Osteocyte (in vitro differentiated cells): ENCODE measurements around the gene KRTAP2-2. TPM values are rescaled to one million over a fixed set of nuclear protein-coding genes. Genes with fewer than 3 reads are reported as not detected.

Source experiments
- DNase-seq: peaks from one replicate; pipeline ENCODE4 v3.0.0; 2021; ENCODE audit warnings: mixed read lengths; ENCODE audit not compliant: unreplicated experiment; ENCODE audit errors: extremely low spot score
- H3K27ac Mint-ChIP-seq: one replicate; pipeline ENCODE4 v1.8.0; 2021; ENCODE audit warnings: mild to moderate bottlenecking, mixed read lengths; ENCODE audit not compliant: unreplicated experiment
- H3K27me3 Mint-ChIP-seq: one replicate; pipeline ENCODE4 v1.8.0; 2021; ENCODE audit warnings: mixed read lengths; ENCODE audit not compliant: unreplicated experiment
- H3K36me3 Mint-ChIP-seq: one replicate; pipeline ENCODE4 v1.8.0; 2021; ENCODE audit warnings: mixed read lengths; ENCODE audit not compliant: unreplicated experiment
- H3K4me1 Mint-ChIP-seq: one replicate; pipeline ENCODE4 v1.8.0; 2021; ENCODE audit warnings: mixed read lengths; ENCODE audit not compliant: unreplicated experiment
- H3K4me3 Mint-ChIP-seq: one replicate; pipeline ENCODE4 v1.8.0; 2021; ENCODE audit warnings: mild to moderate bottlenecking, moderate library complexity, mixed read lengths; ENCODE audit not compliant: unreplicated experiment
- H3K9me3 Mint-ChIP-seq: one replicate; pipeline ENCODE4 v1.8.0; 2021; ENCODE audit warnings: mixed read lengths; ENCODE audit not compliant: unreplicated experiment
- total RNA-seq: library from RNA; stranded (reverse); gene quantifications from 2 replicates; pipeline ENCODE4 v1.2.1, GENCODE V29; 2021
- TF ChIP-seq, protein P1 (sequence below): fragments of 200-600 bp; sonication (generic); IDR thresholded peaks from 2 replicates; pipeline ENCODE4 v1.5.0; 2021; ENCODE audit warnings: antibody characterized with exemption, mild to moderate bottlenecking, moderate library complexity

KRTAP2-2 gene
- total RNA-seq, 1 donor from 2014 or later = not detected

DNA sequence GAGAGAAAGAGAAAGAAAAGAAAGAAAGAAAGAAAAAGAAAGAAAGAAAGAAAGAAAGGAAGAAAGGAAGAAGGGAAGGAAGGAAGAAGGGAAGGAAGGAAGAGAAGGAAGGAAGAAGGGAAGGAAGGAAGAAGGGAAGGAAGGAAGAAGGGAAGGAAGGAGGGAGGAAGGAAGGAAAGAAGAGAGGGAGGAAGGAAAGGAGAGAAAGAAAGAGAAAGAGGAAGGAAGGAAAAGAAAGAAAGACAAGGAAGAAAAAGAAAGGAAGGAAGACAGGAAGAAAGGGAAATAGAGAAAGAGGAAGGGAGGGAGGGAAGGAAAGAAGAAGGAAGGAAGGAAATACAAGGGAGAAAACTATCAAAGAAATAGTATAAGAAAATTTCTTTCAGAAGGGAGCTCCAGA lies 21.8 kb upstream of the KRTAP2-2 start:
- Mint-ChIP-seq H3K27ac (no peak overlapping the region), H3K4me1 (no peaks in the 10 kb centered on the region), H3K9me3 (peaks cover 3% of the 10 kb centered on the region), H3K36me3 (no peaks in the 10 kb centered on the region), H3K27me3 (no peaks in the 10 kb centered on the region), H3K4me3 (no peak overlapping the region)
- TF ChIP-seq, protein P1, sequence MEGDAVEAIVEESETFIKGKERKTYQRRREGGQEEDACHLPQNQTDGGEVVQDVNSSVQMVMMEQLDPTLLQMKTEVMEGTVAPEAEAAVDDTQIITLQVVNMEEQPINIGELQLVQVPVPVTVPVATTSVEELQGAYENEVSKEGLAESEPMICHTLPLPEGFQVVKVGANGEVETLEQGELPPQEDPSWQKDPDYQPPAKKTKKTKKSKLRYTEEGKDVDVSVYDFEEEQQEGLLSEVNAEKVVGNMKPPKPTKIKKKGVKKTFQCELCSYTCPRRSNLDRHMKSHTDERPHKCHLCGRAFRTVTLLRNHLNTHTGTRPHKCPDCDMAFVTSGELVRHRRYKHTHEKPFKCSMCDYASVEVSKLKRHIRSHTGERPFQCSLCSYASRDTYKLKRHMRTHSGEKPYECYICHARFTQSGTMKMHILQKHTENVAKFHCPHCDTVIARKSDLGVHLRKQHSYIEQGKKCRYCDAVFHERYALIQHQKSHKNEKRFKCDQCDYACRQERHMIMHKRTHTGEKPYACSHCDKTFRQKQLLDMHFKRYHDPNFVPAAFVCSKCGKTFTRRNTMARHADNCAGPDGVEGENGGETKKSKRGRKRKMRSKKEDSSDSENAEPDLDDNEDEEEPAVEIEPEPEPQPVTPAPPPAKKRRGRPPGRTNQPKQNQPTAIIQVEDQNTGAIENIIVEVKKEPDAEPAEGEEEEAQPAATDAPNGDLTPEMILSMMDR = no peak
- DNase-seq = no peak

DNA sequence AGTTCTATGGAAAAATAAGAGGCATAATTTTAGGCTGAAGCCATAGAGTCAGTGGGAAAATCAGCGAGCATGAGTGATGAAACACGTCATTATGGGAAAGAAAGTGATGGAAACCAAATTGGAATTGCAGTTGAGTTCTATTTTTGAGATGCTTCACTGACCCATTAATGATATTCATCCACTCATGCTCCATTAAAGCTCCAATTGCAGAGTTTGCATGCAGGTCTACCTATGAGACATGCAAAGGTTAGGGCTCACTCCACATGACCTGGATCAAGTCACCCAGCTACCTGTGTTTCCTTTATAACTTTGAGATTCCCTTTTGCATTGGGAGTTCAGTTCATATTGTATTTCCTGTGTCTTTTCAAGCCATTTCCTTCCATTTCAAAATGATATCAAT lies 18.6 kb upstream of the KRTAP2-2 start:
- Mint-ChIP-seq H3K27ac (no peak overlapping the region), H3K27me3 (no peaks in the 10 kb centered on the region), H3K4me1 (no peaks in the 10 kb centered on the region), H3K36me3 (no peaks in the 10 kb centered on the region), H3K9me3 (peaks cover 3% of the 10 kb centered on the region), H3K4me3 (no peak overlapping the region)
- DNase-seq = no peak
- TF ChIP-seq, protein P1 = no peak

DNA sequence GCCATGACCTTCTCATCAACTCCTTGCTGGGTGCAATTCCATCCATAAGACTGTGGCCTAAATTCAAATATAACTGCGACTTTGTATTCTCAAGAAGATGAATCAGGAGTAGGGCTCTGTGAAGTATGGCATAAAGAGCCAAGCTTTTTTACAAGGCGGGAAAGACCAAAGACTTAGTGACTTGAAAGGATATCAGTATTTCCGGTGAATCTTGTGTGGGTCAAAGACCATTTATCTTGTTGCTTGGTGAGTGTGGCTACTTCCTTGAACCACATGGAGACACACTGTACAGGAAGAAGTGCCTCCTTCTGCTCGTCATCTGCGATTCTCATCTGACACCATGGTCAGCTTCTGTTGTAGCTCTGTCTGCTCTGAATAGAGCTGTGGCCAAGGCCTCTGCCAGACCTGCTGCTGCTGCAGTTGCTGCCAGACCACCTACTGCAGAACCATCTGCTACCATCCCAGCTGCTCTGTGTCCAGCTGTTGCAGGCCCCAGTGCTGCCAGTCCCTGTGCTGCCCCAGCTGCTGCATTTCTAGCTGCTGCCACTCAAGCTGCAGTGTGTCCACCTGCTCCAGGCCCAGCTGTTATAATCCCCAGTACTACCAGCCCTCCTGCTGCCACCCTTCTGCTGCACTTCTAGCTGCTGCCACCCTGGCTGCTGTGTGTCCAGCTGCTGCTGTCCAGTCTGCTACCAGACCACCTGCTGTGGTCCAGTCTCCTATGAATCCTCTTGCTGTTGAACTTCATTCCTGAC lies 16.8 kb upstream of the KRTAP2-2 start:
- Mint-ChIP-seq H3K36me3 (no peaks in the 10 kb centered on the region), H3K4me1 (peaks cover 5% of the 10 kb centered on the region), H3K27ac (no peak overlapping the region), H3K9me3 (no peaks in the 10 kb centered on the region), H3K27me3 (no peaks in the 10 kb centered on the region), H3K4me3 (no peak overlapping the region)
- DNase-seq = no peak
- TF ChIP-seq, protein P1 = no peak

DNA sequence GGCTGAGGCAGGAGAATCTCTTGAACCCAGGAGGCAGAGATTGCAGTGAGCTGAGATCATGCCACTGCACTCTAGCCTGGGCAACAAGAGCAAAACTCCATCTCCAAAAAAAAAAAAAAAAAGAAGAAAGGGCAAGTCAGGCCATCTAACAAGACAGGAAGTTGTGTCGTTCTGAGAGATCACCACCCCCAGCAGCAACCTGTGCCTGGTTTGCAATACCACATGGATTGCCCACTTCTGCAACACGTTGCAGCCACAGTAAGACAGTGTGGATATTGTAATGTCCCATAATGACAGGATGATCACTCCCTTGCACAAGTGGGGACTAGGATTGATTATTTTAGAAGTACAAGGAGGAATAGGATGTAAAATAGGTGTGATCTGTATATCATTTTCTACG lies 14.0 kb upstream of the KRTAP2-2 start:
- Mint-ChIP-seq H3K27me3 (no peaks in the 10 kb centered on the region), H3K27ac (no peak overlapping the region), H3K9me3 (no peaks in the 10 kb centered on the region), H3K4me3 (no peak overlapping the region), H3K36me3 (no peaks in the 10 kb centered on the region), H3K4me1 (peaks cover 8% of the 10 kb centered on the region)
- TF ChIP-seq, protein P1 = no peak
- no peak for DNase-seq

DNA sequence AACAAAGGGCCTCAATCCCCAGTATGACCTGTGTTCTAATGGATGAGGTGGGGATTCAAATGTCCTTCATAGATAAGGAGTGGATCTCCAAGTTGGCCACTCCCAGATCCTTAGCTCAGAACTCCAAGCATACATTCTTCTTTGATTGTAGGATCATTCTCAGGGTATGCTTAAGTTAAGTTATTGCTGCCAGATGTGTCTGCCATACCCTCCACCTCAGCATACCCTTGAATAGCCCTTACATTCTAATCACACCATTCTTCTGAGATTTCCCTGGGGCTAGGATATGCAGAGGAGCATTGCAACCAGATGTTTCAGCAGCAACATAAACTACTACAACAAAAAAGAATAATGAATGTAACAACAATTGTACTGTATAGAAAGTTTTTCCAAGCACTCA lies 12.3 kb upstream of the KRTAP2-2 start:
- no peak overlapping the region for H3K4me3 Mint-ChIP-seq
- TF ChIP-seq, protein P1 = no peak
- no peaks in the 10 kb centered on the region for H3K9me3 Mint-ChIP-seq
- no peak for DNase-seq
- H3K27ac Mint-ChIP-seq = no peak overlapping the region
- no peaks in the 10 kb centered on the region for H3K27me3 Mint-ChIP-seq
- peaks cover 21% of the 10 kb centered on the region for H3K4me1 Mint-ChIP-seq
- H3K36me3 Mint-ChIP-seq = no peaks in the 10 kb centered on the region
